Loucy (cell line): ENCODE data around the gene FAM180B.
"Not testable (repeated sequence)": the region's sequence is repeated elsewhere in the genome, so short reads cannot be mapped to it uniquely, and the experiment has no call there.

Source experiments
- H2AFZ ChIP-seq: fragments of 200-600 bp; sonication (generic); 2 replicates; pipeline ENCODE4 v1.6.0; 2016; ENCODE audit warnings: antibody characterized with exemption, mild to moderate bottlenecking, low read length, moderate library complexity
- H3F3A ChIP-seq: fragments of 200-600 bp; 2 replicates; pipeline ENCODE4 v1.6.0; 2016; ENCODE audit warnings: antibody characterized with exemption, low read depth, mild to moderate bottlenecking
- H3K27me3 ChIP-seq: fragments of 200-600 bp; sonication (generic); 2 replicates; pipeline ENCODE4 v1.6.1; 2014; ENCODE audit warnings: low read length, mild to moderate bottlenecking; ENCODE audit not compliant: insufficient read depth, poor library complexity, severe bottlenecking
- H3K36me3 ChIP-seq: fragments of 200-600 bp; sonication (generic); 2 replicates; pipeline ENCODE4 v1.6.1; 2016; ENCODE audit warnings: low read length; ENCODE audit not compliant: insufficient read depth
- H3K4me1 ChIP-seq: fragments of 200-600 bp; sonication (generic); 2 replicates; pipeline ENCODE4 v1.5.1; 2014; ENCODE audit warnings: low read length, mild to moderate bottlenecking; ENCODE audit not compliant: insufficient read depth, poor library complexity, severe bottlenecking
- H3K4me2 ChIP-seq: fragments of 200-600 bp; sonication (generic); 2 replicates; pipeline ENCODE4 v1.6.0; 2014; ENCODE audit warnings: antibody characterized with exemption, low read length, low read depth, mild to moderate bottlenecking; ENCODE audit not compliant: poor library complexity, severe bottlenecking
- H3K4me3 ChIP-seq: fragments of 200-600 bp; sonication (generic); 2 replicates; pipeline ENCODE4 v1.5.1; 2014; ENCODE audit warnings: low read length, mild to moderate bottlenecking, mixed read lengths; ENCODE audit not compliant: poor library complexity, severe bottlenecking
- H3K79me2 ChIP-seq: fragments of 200-600 bp; sonication (generic); 2 replicates; pipeline ENCODE4 v1.6.1; 2014; ENCODE audit warnings: low read length; ENCODE audit not compliant: insufficient read depth
- H3K9ac ChIP-seq: fragments of 200-600 bp; sonication (generic); 2 replicates; pipeline ENCODE4 v1.6.0; 2014; ENCODE audit warnings: mild to moderate bottlenecking, low read depth, low read length, moderate library complexity; ENCODE audit not compliant: poor library complexity, severe bottlenecking
- H3K9me2 ChIP-seq: fragments of 200-600 bp; sonication (generic); replicated peaks from 2 replicates; pipeline ENCODE4 v1.6.1; 2016; ENCODE audit warnings: low read depth, low read length, mixed read lengths
- H3K9me3 ChIP-seq: fragments of 200-600 bp; sonication (generic); 2 replicates; pipeline ENCODE4 v1.6.1; 2014; ENCODE audit warnings: mild to moderate bottlenecking, antibody characterized with exemption, low read length, low read depth; ENCODE audit not compliant: insufficient read depth
- H4K20me1 ChIP-seq: fragments of 200-600 bp; sonication (generic); 2 replicates; pipeline ENCODE4 v1.6.0; 2014; ENCODE audit warnings: antibody characterized with exemption, low read length, mild to moderate bottlenecking; ENCODE audit not compliant: insufficient read depth, poor library complexity, severe bottlenecking
- CTCF ChIP-seq: fragments of 200-600 bp; sonication (generic); conservative IDR thresholded peaks from 2 replicates; pipeline ENCODE4 v1.5.1; 2014; ENCODE audit warnings: mild to moderate bottlenecking, antibody characterized with exemption, low read length
- EZH2phosphoT487 ChIP-seq: fragments of 200-600 bp; IDR thresholded peaks from 2 replicates; pipeline ENCODE4 v1.6.1; 2018; ENCODE audit warnings: antibody characterized with exemption, mild to moderate bottlenecking, moderate library complexity, borderline replicate concordance

FAM180B gene

GRCh38 chr11:47560426-47560825 lies 26.1 kb upstream of the FAM180B start:
- no peaks in the 10 kb centered on the region for H3K9me3 ChIP-seq
- H3F3A ChIP-seq = no peaks in the 10 kb centered on the region
- peaks cover 12% of the 10 kb centered on the region for H3K79me2 ChIP-seq
- no peak overlapping the region for H3K4me3 ChIP-seq
- H3K9me2 ChIP-seq = no peaks in the 10 kb centered on the region
- H3K4me2 ChIP-seq = no peak overlapping the region
- TF ChIP-seq CTCF (no peak), EZH2phosphoT487 (no peak)
- no peaks in the 10 kb centered on the region for H3K36me3 ChIP-seq
- no peaks in the 10 kb centered on the region for H4K20me1 ChIP-seq
- no peaks in the 10 kb centered on the region for H3K27me3 ChIP-seq
- H3K9ac ChIP-seq = no peak overlapping the region
- H2AFZ ChIP-seq = no peak overlapping the region
- H3K4me1 ChIP-seq = peaks cover 4% of the 10 kb centered on the region

- H4K20me1 ChIP-seq, H3K4me3 ChIP-seq, H3K9me2 ChIP-seq, H3K9me3 ChIP-seq, H2AFZ ChIP-seq, H3K27me3 ChIP-seq, H3K9ac ChIP-seq, H3F3A ChIP-seq, H3K4me2 ChIP-seq, H3K36me3 ChIP-seq: not testable (repeated sequence)
- H3K4me1 ChIP-seq = peaks cover 14% of the 10 kb centered on the region
- peaks cover 31% of the 10 kb centered on the region for H3K79me2 ChIP-seq
These were observed 24.1 kb upstream of the FAM180B start for GRCh38 chr11:47562393-47562792.

- not testable (repeated sequence) for H3F3A ChIP-seq, H3K27me3 ChIP-seq, H4K20me1 ChIP-seq, H2AFZ ChIP-seq, H3K9me2 ChIP-seq, H3K36me3 ChIP-seq, H3K9me3 ChIP-seq
- Histone ChIP-seq H3K4me3 (peak overlapping the region; percentile 100), H3K4me2 (peak overlapping the region; percentile 90), H3K4me1 (peaks cover 15% of the 10 kb centered on the region), H3K79me2 (peaks cover 50% of the 10 kb centered on the region), H3K9ac (peak overlapping the region; percentile 99)
These were observed 22.1 kb upstream of the FAM180B start for GRCh38 chr11:47564366-47564765.

GRCh38 chr11:47564933-47565339 lies 21.5 kb upstream of the FAM180B start:
- Histone ChIP-seq H3K79me2 (peaks cover 56% of the 10 kb centered on the region), H3K27me3 (no peaks in the 10 kb centered on the region)

More at GRCh38 chr11:47564933-47565339, 21.5 kb upstream of the FAM180B start:
- Histone ChIP-seq H3K4me3 (peak overlapping the region; percentile 100), H4K20me1 (peaks cover 4% of the 10 kb centered on the region), H3K36me3 (no peaks in the 10 kb centered on the region; the same call in 1 of the 2 replicates), H2AFZ (peak overlapping the region; percentile 84), H3K4me2 (peak overlapping the region; percentile 90), H3F3A (no peaks in the 10 kb centered on the region), H3K9ac (peak overlapping the region; percentile 99), H3K9me2 (no peaks in the 10 kb centered on the region), H3K9me3 (no peaks in the 10 kb centered on the region), H3K4me1 (peaks cover 18% of the 10 kb centered on the region)
- no peak for TF ChIP-seq EZH2phosphoT487
- TF ChIP-seq CTCF = no peak
